ENCODE measurements around the gene B3GAT2. TPM values are rescaled to one million over a fixed set of nuclear protein-coding genes. Genes with fewer than 3 reads are reported as not detected.

Gene B3GAT2
- total RNA-seq, 1 experiment from 2014 or later = 0.11 TPM

DNA sequence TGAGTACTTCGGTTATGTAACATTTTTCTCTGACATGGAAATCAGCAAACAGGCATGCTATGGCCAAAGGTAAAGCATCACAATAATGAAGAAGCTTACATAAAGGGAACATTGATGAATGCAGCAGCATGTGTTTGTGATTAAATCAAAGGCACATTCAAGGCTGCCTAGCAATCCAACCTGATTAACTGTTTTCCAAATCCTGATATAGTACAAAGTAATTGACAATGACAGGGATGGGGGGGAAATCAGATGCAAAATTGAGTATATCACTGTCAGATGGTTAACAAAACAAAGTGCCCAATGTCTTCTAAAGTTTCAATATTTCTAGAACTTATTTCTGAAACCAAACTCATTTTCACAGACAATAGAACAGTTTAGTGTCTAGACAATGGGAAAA lies 39.2 kb upstream of the B3GAT2 start:
- TF ChIP-seq CTCF (IDR thresholded peaks at IDR 0.05; ENCODE audit: insufficient read depth in 1 of 2, low read depth in 1 of 2, low read length in 1 of 2, severe bottlenecking in 1 of 2, unreplicated experiment in 1 of 2) = no peak
- Mint-ChIP-seq H3K27ac (ENCODE audit: unreplicated experiment) (no peak overlapping the region), H3K4me1 (ENCODE audit: low read depth, unreplicated experiment) (no peaks in the 10 kb centered on the region), H3K4me3 (ENCODE audit: unreplicated experiment) (no peak overlapping the region), H3K9me3 (ENCODE audit: unreplicated experiment) (no peaks in the 10 kb centered on the region), H3K27me3 (ENCODE audit: insufficient read depth, unreplicated experiment) (peaks cover 17% of the 10 kb centered on the region), H3K36me3 (ENCODE audit: insufficient read depth, unreplicated experiment) (no peaks in the 10 kb centered on the region)
- H3K36me3 ChIP-seq (ENCODE audit: control insufficient read depth, insufficient read depth, low read length) = no peaks in the 10 kb centered on the region
- DNase-seq = no peak
- no peaks in the 10 kb centered on the region for H3K27me3 ChIP-seq (replicated peaks; ENCODE audit: control insufficient read depth, insufficient read depth, low read length)
- CTCF ChIA-PET = no interaction called here
- H3K4me1 ChIP-seq = no peaks in the 10 kb centered on the region
- intact Hi-C loops (cut with micrococcal nuclease; ENCODE audit: unreplicated experiment) = no loop called here
- POLR2A ChIA-PET = no interaction called here
- no TSS peak for BruUV-seq (replicated peaks)
- no peaks in the 10 kb centered on the region for H3K9me3 ChIP-seq
- no peak overlapping the region for H3K4me3 ChIP-seq (ENCODE audit: low read depth, low read length)

DNA sequence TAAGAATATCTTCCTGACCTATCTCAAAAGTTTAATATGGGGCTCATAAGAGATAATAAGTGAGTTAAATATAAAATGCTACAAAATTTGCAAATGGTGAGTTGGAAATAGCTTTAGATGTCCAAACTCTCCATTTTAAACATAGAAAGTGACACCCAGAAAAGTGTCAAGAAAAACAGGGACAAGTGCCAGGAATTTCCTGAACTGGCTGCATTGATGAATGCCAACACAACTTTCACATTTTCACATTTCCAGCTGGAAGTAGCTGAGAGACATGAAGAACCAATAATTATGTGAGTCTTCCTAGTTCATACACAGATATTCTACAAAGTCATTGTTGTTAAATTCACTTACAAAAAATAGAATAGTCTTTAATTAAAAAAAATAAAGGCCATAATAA lies 38.6 kb upstream of the B3GAT2 start:
- H3K27me3 ChIP-seq (replicated peaks; ENCODE audit: control insufficient read depth, insufficient read depth, low read length) = no peaks in the 10 kb centered on the region

GRCh38 chr6:70991253-70991652 lies 34.4 kb upstream of the B3GAT2 start:
- intact Hi-C loops (cut with micrococcal nuclease; ENCODE audit: unreplicated experiment) = no loop called here
- Mint-ChIP-seq H3K27ac (ENCODE audit: unreplicated experiment) (no peak overlapping the region), H3K36me3 (ENCODE audit: insufficient read depth, unreplicated experiment) (no peaks in the 10 kb centered on the region), H3K4me1 (ENCODE audit: low read depth, unreplicated experiment) (no peaks in the 10 kb centered on the region), H3K4me3 (ENCODE audit: unreplicated experiment) (no peak overlapping the region), H3K27me3 (ENCODE audit: insufficient read depth, unreplicated experiment) (peaks cover 4% of the 10 kb centered on the region), H3K9me3 (ENCODE audit: unreplicated experiment) (no peaks in the 10 kb centered on the region)
- ChIA-PET CTCF (no interaction called here), POLR2A (no interaction called here)
- Histone ChIP-seq H3K9me3 (no peaks in the 10 kb centered on the region), H3K27me3 (replicated peaks; ENCODE audit: control insufficient read depth, insufficient read depth, low read length) (no peaks in the 10 kb centered on the region), H3K4me1 (no peaks in the 10 kb centered on the region), H3K4me3 (ENCODE audit: low read depth, low read length) (no peak overlapping the region), H3K36me3 (ENCODE audit: control insufficient read depth, insufficient read depth, low read length) (no peaks in the 10 kb centered on the region)
- TF ChIP-seq CTCF (IDR thresholded peaks at IDR 0.05; ENCODE audit: insufficient read depth in 1 of 2, low read depth in 1 of 2, low read length in 1 of 2, severe bottlenecking in 1 of 2, unreplicated experiment in 1 of 2) = no peak
- BruUV-seq (replicated peaks) = no TSS peak
- DNase-seq = no peak

More for the DNA sequence above, 38.6 kb upstream of the B3GAT2 start:
- intact Hi-C loops (cut with micrococcal nuclease; ENCODE audit: unreplicated experiment) = no loop called here
- DNase-seq = no peak
- H3K27me3 Mint-ChIP-seq (ENCODE audit: insufficient read depth, unreplicated experiment) = peaks cover 14% of the 10 kb centered on the region
- Histone ChIP-seq H3K9me3 (no peaks in the 10 kb centered on the region), H3K4me1 (no peaks in the 10 kb centered on the region), H3K4me3 (ENCODE audit: low read depth, low read length) (no peak overlapping the region), H3K36me3 (ENCODE audit: control insufficient read depth, insufficient read depth, low read length) (no peaks in the 10 kb centered on the region)
- H3K36me3 Mint-ChIP-seq (ENCODE audit: insufficient read depth, unreplicated experiment) = no peaks in the 10 kb centered on the region
- no peaks in the 10 kb centered on the region for H3K4me1 Mint-ChIP-seq (ENCODE audit: low read depth, unreplicated experiment)
- BruUV-seq (replicated peaks) = no TSS peak
- no peak overlapping the region for H3K4me3 Mint-ChIP-seq (ENCODE audit: unreplicated experiment)
- no peaks in the 10 kb centered on the region for H3K9me3 Mint-ChIP-seq (ENCODE audit: unreplicated experiment)
- ChIA-PET CTCF (no interaction called here), POLR2A (no interaction called here)
- no peak for TF ChIP-seq CTCF (IDR thresholded peaks at IDR 0.05; ENCODE audit: insufficient read depth in 1 of 2, low read depth in 1 of 2, low read length in 1 of 2, severe bottlenecking in 1 of 2, unreplicated experiment in 1 of 2)
- H3K27ac Mint-ChIP-seq (ENCODE audit: unreplicated experiment) = no peak overlapping the region
